ENCODE results near the gene BCOR.

DNA sequence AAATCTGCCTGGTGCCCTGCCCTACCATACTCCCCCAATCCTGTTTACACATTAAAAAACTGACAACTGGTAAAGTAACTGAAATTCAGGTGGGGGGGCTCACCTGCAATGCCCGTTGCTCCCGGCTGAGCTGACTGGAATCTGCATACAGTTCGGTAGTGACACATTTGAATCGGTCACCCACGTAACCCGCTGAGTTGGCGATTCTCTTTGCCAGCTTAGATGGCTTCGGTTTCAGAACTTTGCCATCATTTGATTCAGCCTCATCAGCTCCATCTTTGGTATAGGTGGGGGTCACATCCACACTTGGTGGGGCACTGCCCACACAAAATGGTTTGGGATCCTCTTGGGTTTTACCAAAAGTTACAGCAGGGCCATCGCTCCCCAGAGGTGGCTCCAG, 25.5 kb downstream of the BCOR start:
- TF ChIP-seq, protein P1, sequence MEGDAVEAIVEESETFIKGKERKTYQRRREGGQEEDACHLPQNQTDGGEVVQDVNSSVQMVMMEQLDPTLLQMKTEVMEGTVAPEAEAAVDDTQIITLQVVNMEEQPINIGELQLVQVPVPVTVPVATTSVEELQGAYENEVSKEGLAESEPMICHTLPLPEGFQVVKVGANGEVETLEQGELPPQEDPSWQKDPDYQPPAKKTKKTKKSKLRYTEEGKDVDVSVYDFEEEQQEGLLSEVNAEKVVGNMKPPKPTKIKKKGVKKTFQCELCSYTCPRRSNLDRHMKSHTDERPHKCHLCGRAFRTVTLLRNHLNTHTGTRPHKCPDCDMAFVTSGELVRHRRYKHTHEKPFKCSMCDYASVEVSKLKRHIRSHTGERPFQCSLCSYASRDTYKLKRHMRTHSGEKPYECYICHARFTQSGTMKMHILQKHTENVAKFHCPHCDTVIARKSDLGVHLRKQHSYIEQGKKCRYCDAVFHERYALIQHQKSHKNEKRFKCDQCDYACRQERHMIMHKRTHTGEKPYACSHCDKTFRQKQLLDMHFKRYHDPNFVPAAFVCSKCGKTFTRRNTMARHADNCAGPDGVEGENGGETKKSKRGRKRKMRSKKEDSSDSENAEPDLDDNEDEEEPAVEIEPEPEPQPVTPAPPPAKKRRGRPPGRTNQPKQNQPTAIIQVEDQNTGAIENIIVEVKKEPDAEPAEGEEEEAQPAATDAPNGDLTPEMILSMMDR (IDR thresholded peaks at IDR 0.05): no peak
- no peak for TF ChIP-seq POLR2A (IDR thresholded peaks at IDR 0.05; ENCODE audit: low read depth)

All from esophagus muscularis mucosa (tissue), 3 donors.